ENCODE data around the gene SERPINB7.

The SERPINB7 gene

GRCh38 chr18:63765837-63766236 lies 9.4 kb upstream of the SERPINB7 start:
- no peak for TF ChIP-seq CTCF (IDR thresholded peaks at IDR 0.05)

- TF ChIP-seq CTCF (IDR thresholded peaks at IDR 0.05): no peak
These were observed 1.7 kb upstream of the SERPINB7 start for GRCh38 chr18:63773551-63773950.

- no peak for TF ChIP-seq CTCF (IDR thresholded peaks at IDR 0.05)
These were observed 707 bp upstream of the SERPINB7 start for GRCh38 chr18:63774511-63774910.

- TF ChIP-seq CTCF (IDR thresholded peaks at IDR 0.05): no peak
These were observed 4.2 kb downstream of the SERPINB7 start for GRCh38 chr18:63779386-63779785.

GRCh38 chr18:63783394-63783793 lies 8.2 kb downstream of the SERPINB7 start:
- TF ChIP-seq CTCF (IDR thresholded peaks at IDR 0.05): no peak

GRCh38 chr18:63784787-63785452 lies 9.7 kb downstream of the SERPINB7 start:
- no peak for TF ChIP-seq CTCF (IDR thresholded peaks at IDR 0.05)

GRCh38 chr18:63787673-63788072 lies 12.5 kb downstream of the SERPINB7 start:
- no peak for TF ChIP-seq CTCF (IDR thresholded peaks at IDR 0.05)
